AG09309 (cell line): ENCODE data around the gene CLASP1.
"Not testable (repeated sequence)": the region's sequence is repeated elsewhere in the genome, so short reads cannot be mapped to it uniquely, and the experiment has no call there.

Source experiments
- DNase-seq: peaks from one replicate; pipeline ENCODE4 v3.0.0-alpha.2; 2010; ENCODE audit warnings: low read depth
- H3K4me3 ChIP-seq: 2 replicates; pipeline ENCODE4 v1.5.1; 2011; ENCODE audit warnings: mild to moderate bottlenecking, low read depth, low read length, moderate library complexity; ENCODE audit not compliant: control insufficient read depth
- CTCF ChIP-seq: IDR thresholded peaks from 2 replicates; pipeline ENCODE4 v1.5.1; 2011; ENCODE audit warnings: mild to moderate bottlenecking, low read depth, low read length, inconsistent platforms; ENCODE audit not compliant: insufficient read depth, control insufficient read depth; ENCODE audit errors: missing control alignments

Gene CLASP1

DNA sequence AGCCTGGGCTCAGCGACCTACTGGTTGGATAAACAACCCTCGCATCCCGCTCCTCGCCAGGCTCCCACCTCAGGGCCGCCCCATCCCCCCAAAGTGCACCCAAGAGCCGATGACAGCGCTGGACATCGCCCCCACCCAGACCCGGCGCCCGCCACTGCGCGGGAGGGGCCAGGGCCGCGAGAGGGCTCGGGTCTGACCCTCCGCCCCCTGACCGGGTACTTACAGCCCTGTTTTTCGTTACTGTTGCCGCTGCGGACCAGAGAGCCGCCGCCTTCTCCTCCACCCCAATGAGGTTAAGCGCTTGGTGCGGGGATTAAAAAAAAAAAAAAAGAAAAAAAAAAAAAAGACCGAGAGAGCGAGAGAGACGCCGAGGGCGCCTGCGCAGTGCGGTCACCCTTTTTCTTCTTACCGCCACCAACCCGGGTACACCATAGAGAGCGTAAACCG is at the start of gene CLASP1:
CLASP1 (minus strand) TSS at position 314 of the 447 bp plus-strand sequence. CDS start 43,567 bp downstream, outside the sequence.
- DNase-seq, result no peak
- no peak for TF ChIP-seq CTCF
- peak within 1 kb of the TSS; percentile 88 for H3K4me3 ChIP-seq

- TF ChIP-seq CTCF, result no peak
- H3K4me3 ChIP-seq, result no peak overlapping the region
- no peak for DNase-seq
Measured at GRCh38 chr2:121698318-121698930, 49.2 kb upstream of the CLASP1 start.

DNA sequence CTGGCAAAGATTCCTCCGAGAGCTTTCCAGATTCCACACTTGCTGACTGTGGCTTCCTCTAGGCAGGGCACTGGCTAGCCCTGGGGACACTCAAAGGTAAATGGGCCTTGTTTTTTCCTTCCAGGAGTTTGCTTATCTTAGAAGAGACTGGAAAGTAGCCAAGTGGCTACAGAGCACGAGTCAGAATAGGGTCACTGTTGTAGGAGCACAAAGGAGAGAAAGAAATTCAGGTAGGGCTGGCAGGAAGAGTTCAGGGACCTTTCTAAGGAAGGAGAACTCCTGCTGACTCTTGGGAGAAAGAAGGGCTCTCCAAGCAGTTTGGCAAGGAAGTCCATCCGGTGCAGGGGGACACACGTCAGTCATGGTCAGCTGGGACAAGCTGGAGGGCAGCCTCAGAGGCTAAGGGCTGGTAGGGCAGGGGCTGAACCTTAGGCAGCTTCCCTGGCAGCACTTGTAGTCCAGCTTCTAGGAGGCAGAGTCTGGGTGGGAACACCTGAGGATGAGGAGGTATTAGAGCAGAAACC is 47.9 kb upstream of the CLASP1 start:
- H3K4me3 ChIP-seq, result no peak overlapping the region
- DNase-seq, result no peak
- no peak for TF ChIP-seq CTCF

GRCh38 chr2:121696410-121696930 is 47.2 kb upstream of the CLASP1 start:
- H3K4me3 ChIP-seq, result no peak overlapping the region
- DNase-seq, result no peak
- TF ChIP-seq CTCF, result no peak

DNA sequence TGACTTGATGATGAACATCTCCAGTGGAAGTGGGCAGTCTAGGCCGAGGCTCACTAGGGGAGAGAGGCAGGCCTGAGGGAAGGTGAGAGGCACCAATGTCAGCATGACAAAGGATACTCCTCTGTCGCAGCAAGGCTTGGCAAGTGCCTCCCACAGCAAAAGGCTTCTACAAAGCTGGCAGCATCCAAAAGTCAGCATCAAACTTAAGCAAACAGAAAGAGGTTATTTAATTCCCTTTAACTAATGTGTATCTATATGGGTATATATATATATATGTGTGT is 45.8 kb upstream of the CLASP1 start:
- no peak for DNase-seq
- TF ChIP-seq CTCF, result no peak
- H3K4me3 ChIP-seq, result no peak overlapping the region

GRCh38 chr2:121694398-121695170 is 45.3 kb upstream of the CLASP1 start:
- no peak for DNase-seq
- no peak for TF ChIP-seq CTCF
- no peak overlapping the region for H3K4me3 ChIP-seq

- H3K4me3 ChIP-seq, DNase-seq: not testable (repeated sequence)
Measured at GRCh38 chr2:121690572-121690971, 41.3 kb upstream of the CLASP1 start.
